H1 (cell line): ENCODE data around the gene LUC7L3. TPM values are rescaled to one million over a fixed set of nuclear protein-coding genes. Genes with fewer than 3 reads are reported as not detected.

Experiments used
- CTCF ChIA-PET: fragments of 300-600 bp; sonication (Branson Sonifier 250); formaldehyde crosslinking; loops from one replicate; lab custom pipeline; 2021; ENCODE audit not compliant: partially characterized antibody; lab: Charles Lee
- POLR2A ChIA-PET: fragments of 300-600 bp; sonication (Branson Sonifier 250); formaldehyde crosslinking; loops from one replicate; lab custom pipeline; 2021; ENCODE audit warnings: inconsistent platforms; ENCODE audit not compliant: partially characterized antibody; lab: Charles Lee
- DNase-seq, 2 experiments: peaks; one replicate each; pipeline versions ENCODE4 v3.0.0 to v3.0.0-alpha.2; 2010 to 2022; ENCODE audit warnings: low spot score in 2 of 2, low read depth in 1 of 2, mixed read lengths in 1 of 2
- FAIRE-seq: peaks from 2 replicates; lab custom pipeline; 2011; peaks lifted over from hg19 to GRCh38; lab: Jason Lieb, UNC
- H2AFZ ChIP-seq: 2 replicates; pipeline ENCODE4 v1.8.1; 2012; ENCODE audit warnings: low read length, inconsistent platforms
- H2AK5ac ChIP-seq: 2 replicates; pipeline ENCODE4 v1.6.1; 2013; ENCODE audit warnings: low read depth, low read length
- H2BK120ac ChIP-seq: replicated peaks from 2 replicates; pipeline ENCODE3; 2013; ENCODE audit warnings: low read depth, low read length, inconsistent platforms
- H2BK12ac ChIP-seq: 2 replicates; pipeline ENCODE4 v1.6.1; 2013; ENCODE audit warnings: low read depth, low read length
- H2BK15ac ChIP-seq: 2 replicates; pipeline ENCODE4 v1.6.1; 2013; ENCODE audit warnings: low read length
- H2BK20ac ChIP-seq: 2 replicates; pipeline ENCODE4 v1.6.1; 2013; ENCODE audit warnings: low read length
- H2BK5ac ChIP-seq: 2 replicates; pipeline ENCODE4 v1.6.1; 2013; ENCODE audit warnings: low read depth, low read length
- H3K14ac ChIP-seq: 2 replicates; pipeline ENCODE4 v1.6.1; 2013; ENCODE audit warnings: inconsistent platforms; ENCODE audit not compliant: insufficient read length
- H3K18ac ChIP-seq: 2 replicates; pipeline ENCODE4 v1.6.1; 2013; ENCODE audit warnings: low read length; ENCODE audit errors: extremely low read depth
- H3K23ac ChIP-seq: 2 replicates; pipeline ENCODE4 v1.6.1; 2013; ENCODE audit warnings: inconsistent platforms; ENCODE audit not compliant: insufficient read length
- H3K23me2 ChIP-seq: 2 replicates; pipeline ENCODE4 v1.6.1; 2013; ENCODE audit warnings: low read depth, low read length
- H3K27ac ChIP-seq: 2 replicates; pipeline ENCODE4 v1.6.1; 2011; ENCODE audit warnings: low read depth, low read length, inconsistent platforms
- H3K27me3 ChIP-seq, 4 experiments: replicated peaks in 1 of 4; 1 replicate in 1 of 4; 2 replicates in 3 of 4; pipeline versions ENCODE4 v1.6.1 to v1.8.1; 2011 to 2013; ENCODE audit warnings: low read length in 3 of 4, mild to moderate bottlenecking in 3 of 4, inconsistent platforms in 2 of 4, mixed read lengths in 2 of 4, moderate library complexity in 1 of 4; ENCODE audit not compliant: control insufficient read depth in 3 of 4, insufficient read depth in 3 of 4; ENCODE audit errors: extremely low read depth in 1 of 4
- H3K36me3 ChIP-seq, 4 experiments: 2 replicates each; pipeline versions ENCODE4 v1.6.1 to v1.8.1; 2011 to 2013; ENCODE audit warnings: mild to moderate bottlenecking in 4 of 4, low read length in 3 of 4, moderate library complexity in 2 of 4, control low read depth in 1 of 4, inconsistent platforms in 1 of 4; ENCODE audit not compliant: insufficient read depth in 4 of 4, control insufficient read depth in 2 of 4
- H3K4ac ChIP-seq: replicated peaks from 2 replicates; pipeline ENCODE3; 2013; ENCODE audit warnings: low read length, low read depth, mixed read lengths, inconsistent platforms; ENCODE audit not compliant: insufficient read length
- H3K4me1 ChIP-seq, 4 experiments: replicated peaks in 1 of 4; 1 replicate in 1 of 4; 2 replicates in 3 of 4; pipeline versions ENCODE4 v1.6.1 to v1.8.1; 2011 to 2013; ENCODE audit warnings: low read length in 3 of 4, inconsistent platforms in 2 of 4, mixed read lengths in 1 of 4; ENCODE audit not compliant: insufficient read depth in 4 of 4, control insufficient read depth in 3 of 4
- H3K4me2 ChIP-seq, 2 experiments: 2 replicates each; pipeline versions ENCODE4 v1.6.1 to v1.8.1; 2011 to 2013; ENCODE audit warnings: low read depth in 2 of 2, low read length in 2 of 2, control low read depth in 1 of 2, inconsistent platforms in 1 of 2, mild to moderate bottlenecking in 1 of 2; ENCODE audit not compliant: insufficient read depth in 1 of 2
- H3K4me3 ChIP-seq, 4 experiments: fragments of 200-600, 300-600 bp in 1 of 4; sonication (generic), shearing (Covaris generic), sonication (Bioruptor Twin) in 1 of 4; 2 replicates each; pipeline versions ENCODE4 v1.5.1 to v1.8.1; 2011 to 2016; ENCODE audit warnings: low read length in 4 of 4, low read depth in 3 of 4, control low read depth in 2 of 4, inconsistent platforms in 2 of 4, mild to moderate bottlenecking in 2 of 4, mixed read lengths in 1 of 4, moderate library complexity in 1 of 4; ENCODE audit not compliant: insufficient read depth in 2 of 4; ENCODE audit errors: extremely low read depth in 1 of 4
- H3K56ac ChIP-seq: replicated peaks from 2 replicates; pipeline ENCODE3; 2013; ENCODE audit warnings: low read depth, mild to moderate bottlenecking, mixed read lengths, low read length, inconsistent platforms; ENCODE audit not compliant: insufficient read length
- H3K79me1 ChIP-seq: 2 replicates; pipeline ENCODE4 v1.6.1; 2013; ENCODE audit warnings: low read depth, low read length, control low read depth
- H3K79me2 ChIP-seq, 2 experiments: 2 replicates each; pipeline versions ENCODE4 v1.6.1 to v1.8.1; 2012 to 2013; ENCODE audit warnings: low read length in 2 of 2, mild to moderate bottlenecking in 2 of 2, inconsistent platforms in 1 of 2; ENCODE audit not compliant: insufficient read depth in 2 of 2, control insufficient read depth in 1 of 2
- H3K9ac ChIP-seq, 4 experiments: replicated peaks in 1 of 4; 1 replicate in 1 of 4; 2 replicates in 3 of 4; pipeline versions ENCODE4 v1.6.1 to v1.8.1; 2011 to 2013; ENCODE audit warnings: low read depth in 3 of 4, low read length in 3 of 4, control low read depth in 2 of 4, mild to moderate bottlenecking in 2 of 4, moderate library complexity in 2 of 4, inconsistent platforms in 1 of 4; ENCODE audit errors: extremely low read depth in 1 of 4
- H3K9me3 ChIP-seq, 2 experiments: 2 replicates each; pipeline versions ENCODE4 v1.6.1 to v1.8.1; 2012 to 2013; ENCODE audit warnings: mild to moderate bottlenecking in 2 of 2, moderate library complexity in 2 of 2, control low read depth in 1 of 2, inconsistent platforms in 1 of 2, low read depth in 1 of 2, low read length in 1 of 2, mixed read lengths in 1 of 2; ENCODE audit not compliant: insufficient read depth in 2 of 2
- H4K20me1 ChIP-seq, 2 experiments: replicated peaks in 1 of 2; 2 replicates each; pipeline versions ENCODE3 to v1.8.1; 2011 to 2013; ENCODE audit warnings: inconsistent platforms in 2 of 2, low read length in 2 of 2, mild to moderate bottlenecking in 1 of 2; ENCODE audit not compliant: insufficient read depth in 2 of 2, control insufficient read depth in 1 of 2
- H4K5ac ChIP-seq: 2 replicates; pipeline ENCODE4 v1.6.1; 2013; ENCODE audit warnings: low read length, low read depth, mixed read lengths, inconsistent platforms; ENCODE audit not compliant: insufficient read length
- H4K8ac ChIP-seq: 2 replicates; pipeline ENCODE4 v1.8.0; 2013; ENCODE audit warnings: mild to moderate bottlenecking, moderate library complexity, low read length, inconsistent platforms; ENCODE audit not compliant: insufficient read depth; ENCODE audit errors: extremely low read depth
- H4K91ac ChIP-seq: replicated peaks from 2 replicates; pipeline ENCODE3; 2013; ENCODE audit warnings: low read length, mixed read lengths, inconsistent platforms; ENCODE audit not compliant: insufficient read length
- CHD1 ChIP-seq: IDR thresholded peaks from 2 replicates; pipeline ENCODE4 v1.6.1; 2012; ENCODE audit warnings: low read depth, low read length, improper control_type of control experiment
- KDM1A ChIP-seq: fragments of 200-600, 300-600 bp; sonication (generic); IDR thresholded peaks from 2 replicates; pipeline ENCODE4 v1.7.1; 2016; ENCODE audit warnings: mild to moderate bottlenecking, low read length, borderline replicate concordance
- KDM4A ChIP-seq: IDR thresholded peaks from one replicate; pipeline ENCODE4 v1.7.1; 2012; ENCODE audit warnings: low read depth, mild to moderate bottlenecking, moderate library complexity, low read length, inconsistent platforms; ENCODE audit not compliant: severe bottlenecking
- POU5F1 ChIP-seq: IDR thresholded peaks from 2 replicates; pipeline ENCODE4 v1.6.1; 2011; ENCODE audit warnings: low read depth, mild to moderate bottlenecking, low read length, moderate library complexity
- SAP30 ChIP-seq: fragments of 300-600 bp; sonication (generic); IDR thresholded peaks from 2 replicates; pipeline ENCODE4 v1.7.1; 2012; ENCODE audit warnings: low read length, moderate library complexity, mild to moderate bottlenecking, inconsistent platforms; ENCODE audit not compliant: insufficient read depth, insufficient replicate concordance
- SP4 ChIP-seq: IDR thresholded peaks from 2 replicates; pipeline ENCODE4 v1.6.1; 2012; ENCODE audit warnings: low read length, inconsistent platforms
- WGBS, 2 experiments: shearing (Covaris generic) in 1 of 2; methylation state at CpG; one replicate each; pipeline versions ENCODE4 v1.1.6 to v1.1.7; 2013 to 2015; ENCODE audit warnings: low lambda C conversion rate in 2 of 2, mixed read lengths in 2 of 2, inconsistent platforms in 1 of 2, low coverage in 1 of 2, missing lambda C conversion rate in 1 of 2; ENCODE audit not compliant: insufficient replicate concordance in 2 of 2, insufficient coverage in 1 of 2, insufficient read length in 1 of 2; ENCODE audit errors: extremely low coverage in 1 of 2, missing lambda C conversion rate in 1 of 2; 5-methylcytosine and 5-hydroxymethylcytosine counted together
- polyA plus RNA-seq, 7 experiments: library from polyadenylated mRNA; depleted of rRNA in 3 of 7; stranded (reverse) in 5 of 7; unstranded in 2 of 7; fragments of >200 nt in 5 of 7; fragments of 200-250 nt in 2 of 7; gene quantifications; 1 replicate in 5 of 7; 2 replicates in 1 of 7; 4 replicates in 1 of 7; pipeline versions ENCODE4 v1.2.1 to v1.2.3, GENCODE V29; 2011 to 2013; ENCODE audit warnings: missing spikeins in 2 of 7, mixed read lengths in 2 of 7
- total RNA-seq: library from RNA; stranded (reverse); fragmentation: NEBNext Ultra II Directional; extraction: Animal tissue kit (Norgen Biotek cat#: 25700); gene quantifications from 2 replicates; pipeline ENCODE4 v1.2.1, GENCODE V29; 2021

Gene LUC7L3
- total and polyA plus RNA-seq, 2 of the 8 experiments (the other 6 are each of a cell fraction or from before 2014, with no cell fraction given) = 102 to 126 TPM

DNA sequence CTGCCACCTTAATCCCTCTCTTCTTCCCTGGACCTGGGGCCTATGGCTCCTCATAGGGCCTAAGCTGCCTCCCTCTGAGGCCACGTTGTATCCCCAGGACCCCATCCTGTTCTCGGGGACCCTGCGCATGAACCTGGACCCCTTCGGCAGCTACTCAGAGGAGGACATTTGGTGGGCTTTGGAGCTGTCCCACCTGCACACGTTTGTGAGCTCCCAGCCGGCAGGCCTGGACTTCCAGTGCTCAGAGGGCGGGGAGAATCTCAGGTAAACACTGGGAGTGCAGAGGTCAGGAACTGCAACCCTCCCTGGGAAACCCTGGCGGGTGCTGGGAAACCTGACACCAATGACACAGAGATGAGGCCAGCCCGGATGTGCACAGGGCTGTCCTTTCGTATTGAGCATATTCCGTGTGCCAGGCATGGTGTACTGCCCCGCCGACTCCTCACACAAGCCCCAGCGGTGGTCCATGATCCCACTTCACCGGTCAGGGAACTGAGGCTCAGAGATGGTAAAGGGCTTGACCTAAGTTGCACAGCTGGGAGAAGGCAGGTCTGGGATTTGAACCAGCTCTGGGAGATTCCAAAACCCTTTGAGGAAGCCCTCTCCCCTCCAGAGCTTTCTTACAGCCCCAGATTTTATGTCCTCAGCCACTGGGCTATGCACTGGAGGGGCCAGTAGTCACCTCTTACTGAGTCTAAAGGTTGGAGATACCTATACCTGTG lies 34.6 kb upstream of the LUC7L3 start:
- no peak overlapping the region for H3K14ac ChIP-seq
- no peak overlapping the region for H2BK12ac ChIP-seq
- H4K91ac ChIP-seq = no peak overlapping the region
- H3K27me3 ChIP-seq = no peaks in the 10 kb centered on the region
- no peak overlapping the region for H2BK5ac ChIP-seq
- H4K20me1 ChIP-seq = no peaks in the 10 kb centered on the region
- no peaks in the 10 kb centered on the region for H3K79me2 ChIP-seq
- no peak overlapping the region for H3K27ac ChIP-seq
- no peak overlapping the region for H2AK5ac ChIP-seq
- H3K23ac ChIP-seq = no peak overlapping the region
- no peak overlapping the region for H3K56ac ChIP-seq
- H4K8ac ChIP-seq = no peak overlapping the region; the same call in 1 of the 2 replicates
- H2BK15ac ChIP-seq = no peak overlapping the region
- H2BK20ac ChIP-seq = no peak overlapping the region
- no peak overlapping the region for H3K4me3 ChIP-seq
- ChIA-PET POLR2A (interaction anchor here (1.0 to 1.6 kb wide), 8 partner anchors 10 to 182 kb away, joined by 3 to 4 read pairs (median 4); partner anchors contain the start of gene LUC7L3), CTCF (interaction anchor here (0.8 to 20.2 kb wide), 19 partner anchors 10 to 322 kb away, joined by 3 to 391 read pairs (median 4); no protein-coding TSS in a partner anchor)
- H4K5ac ChIP-seq = no peak overlapping the region
- H3K9me3 ChIP-seq = no peaks in the 10 kb centered on the region
- FAIRE-seq = no peak
- H3K23me2 ChIP-seq = no peaks in the 10 kb centered on the region
- no peaks in the 10 kb centered on the region for H3K36me3 ChIP-seq
- H3K9ac ChIP-seq = no peak overlapping the region
- H3K4me1 ChIP-seq = peaks cover 0 to 18% (median 2%) of the 10 kb centered on the region in 4 experiments; a peak in 3 of 7 replicates
- WGBS, 2 experiments = 85% methylated on average over 15 of the region's 15 CpGs; no CpG with 5 or more reads in 1 of the 2 experiments
- no peak for TF ChIP-seq CHD1
- no peak for TF ChIP-seq SP4
- TF ChIP-seq POU5F1 = no peak
- peak; percentile 75; the same call in 1 of the 2 replicates for TF ChIP-seq KDM1A
- no peak for TF ChIP-seq KDM4A
- TF ChIP-seq SAP30 = no peak
- no peak overlapping the region for H2BK120ac ChIP-seq
- 0 out of 2 replicates have a peak overlapping the region, but pooled peaks have one; percentile 14 for H2AFZ ChIP-seq
- no peak for DNase-seq
- H3K79me1 ChIP-seq = no peaks in the 10 kb centered on the region
- H3K4ac ChIP-seq = no peak overlapping the region
- no peak overlapping the region for H3K18ac ChIP-seq
- no peak overlapping the region for H3K4me2 ChIP-seq
